ENCODE measurements around the gene DCAF15. TPM values are rescaled to one million over a fixed set of nuclear protein-coding genes. Genes with fewer than 3 reads are reported as not detected.

DCAF15 gene
- polyA plus RNA-seq, 1 of the 3 experiments (the other 2 are of a cell fraction), result 55.6 TPM

- Histone ChIP-seq H4K20me1 (ENCODE audit: insufficient read depth) (no peaks in the 10 kb centered on the region), H3K9me3 (no peaks in the 10 kb centered on the region), H3K4me1 (ENCODE audit: control insufficient read depth in 1 of 2, insufficient read depth in 2 of 2, low read depth in 1 of 2, low read length in 1 of 2) (peaks cover 0 to 7% of the 10 kb centered on the region in 2 experiments; a peak in 1 of 4 replicates), H2AFZ (ENCODE audit: low read depth) (peak overlapping the region; percentile 81; the same call in 1 of the 2 replicates), H3K4me3 (ENCODE audit: low read depth in 2 of 2, low read length in 1 of 2) (peak overlapping the region; percentile 61 to 66), H3K79me2 (ENCODE audit: insufficient read depth) (peaks cover 4% of the 10 kb centered on the region; the same call in 1 of the 2 replicates), H3K9ac (peak overlapping the region; percentile 100), H3K27ac (ENCODE audit: low read depth in 2 of 2, low read length in 1 of 2) (peak overlapping the region; percentile 86 to 94), H3K27me3 (ENCODE audit: insufficient read depth) (no peaks in the 10 kb centered on the region), H3K9me2 (no peaks in the 10 kb centered on the region), H3K4me2 (peak overlapping the region; percentile 82; the same call in 1 of the 2 replicates), H3F3A (replicated peaks; ENCODE audit: insufficient read depth) (peaks cover 17% of the 10 kb centered on the region), H3K36me3 (replicated peaks in 1 of 2; ENCODE audit: control insufficient read depth in 1 of 2, insufficient read depth in 2 of 2, low read length in 1 of 2) (no peaks in the 10 kb centered on the region)
- DNase-seq, result peak; percentile 93
- POLR2A ChIA-PET, result interaction anchor here (0.6 to 1.6 kb wide), 5 partner anchors 12 to 68 kb away, joined by 3 to 5 read pairs (median 3); partner anchors contain the start of gene IL27RA
- TF ChIP-seq SIN3A (IDR thresholded peaks at IDR 0.05; ENCODE audit: borderline replicate concordance, low read depth, low read length), result no peak; the same call in 1 of the 2 replicates
- TF ChIP-seq EZH2phosphoT487 (IDR thresholded peaks at IDR 0.05; ENCODE audit: borderline replicate concordance, low read depth), result no peak
- TF ChIP-seq GABPA (IDR thresholded peaks at IDR 0.05; ENCODE audit: low read depth), result no peak
- no peak for TF ChIP-seq MXI1 (IDR thresholded peaks at IDR 0.05; ENCODE audit: low read depth, low read length)
- TF ChIP-seq POLR2AphosphoS5 (IDR thresholded peaks at IDR 0.05; ENCODE audit: low read depth, low read length), result peak; percentile 21; the same call in 1 of the 2 replicates
- TF ChIP-seq RCOR1 (IDR thresholded peaks at IDR 0.05; ENCODE audit: low read length), result peak; percentile 92
- no peak for TF ChIP-seq IRF3 (IDR thresholded peaks at IDR 0.05; ENCODE audit: low read depth, low read length)
- TF ChIP-seq YY1 (IDR thresholded peaks at IDR 0.05; ENCODE audit: low read depth), result peak; percentile 71
- 88% methylated on average over 5 of the region's 50 CpGs for WGBS (ENCODE audit: low lambda C conversion rate)
- CTCF ChIA-PET, result interaction anchor here (0.9 to 1.5 kb wide), 5 partner anchors 10 to 123 kb away, joined by 3 to 5 read pairs (median 4); partner anchors contain the start of gene IL27RA
Measured at GRCh38 chr19:14005349-14006084, 53.2 kb downstream of the DCAF15 start.

GRCh38 chr19:14006085-14006765 is 53.9 kb downstream of the DCAF15 start, which contains the start of gene RFX1:
RFX1 (minus strand) TSS chr19:14006320; CDS start chr19:13993843, 12,477 bp downstream.
- ChIA-PET POLR2A (interaction anchor here (0.8 to 1.6 kb wide), 5 partner anchors 12 to 65 kb away, joined by 3 to 5 read pairs (median 3); partner anchors contain the start of gene IL27RA), CTCF (interaction anchor here (1.2 to 1.8 kb wide), 6 partner anchors 13 to 127 kb away, joined by 3 to 9 read pairs (median 3); partner anchors contain the start of genes IL27RA and RLN3)
- peak; percentile 90 for DNase-seq
- no peak for TF ChIP-seq FOXM1 (IDR thresholded peaks at IDR 0.05; ENCODE audit: low read depth)
- TF ChIP-seq REST (IDR thresholded peaks at IDR 0.05; ENCODE audit: low read depth, low read length), result no peak
- TF ChIP-seq GATA2 (CRISPR knock-in tag; IDR thresholded peaks at IDR 0.05), result no peak
- peak; percentile 18; the same call in 1 of the 2 replicates for TF ChIP-seq RCOR1 (IDR thresholded peaks at IDR 0.05; ENCODE audit: low read length)
- no peak for TF ChIP-seq JUND (IDR thresholded peaks at IDR 0.05)
- TF ChIP-seq SMC3 (IDR thresholded peaks at IDR 0.05; ENCODE audit: low read depth, low read length), result no peak
- TF ChIP-seq NFIC (IDR thresholded peaks at IDR 0.05; ENCODE audit: borderline replicate concordance), result no peak
- no peak for TF ChIP-seq TEAD4 (IDR thresholded peaks at IDR 0.05; ENCODE audit: borderline replicate concordance, insufficient read depth)
- TF ChIP-seq MEF2A (IDR thresholded peaks at IDR 0.05; ENCODE audit: borderline replicate concordance, low read depth), result no peak
- TF ChIP-seq USF1 (IDR thresholded peaks at IDR 0.05; ENCODE audit: borderline replicate concordance, low read depth), result no peak
- TF ChIP-seq TAF1 (IDR thresholded peaks at IDR 0.05; ENCODE audit: borderline replicate concordance, low read depth, low read length), result no peak

More at GRCh38 chr19:14006085-14006765, 53.9 kb downstream of the DCAF15 start, which contains the start of gene RFX1:
- Histone ChIP-seq H3K4me1 (ENCODE audit: control insufficient read depth in 1 of 2, insufficient read depth in 2 of 2, low read depth in 1 of 2, low read length in 1 of 2) (peaks cover 0 to 7% of the 10 kb centered on the region in 2 experiments; a peak in 1 of 4 replicates), H3K27me3 (ENCODE audit: insufficient read depth) (no peaks in the 10 kb centered on the region), H3K79me2 (ENCODE audit: insufficient read depth) (peaks cover 4% of the 10 kb centered on the region; the same call in 1 of the 2 replicates), H3K36me3 (replicated peaks in 1 of 2; ENCODE audit: control insufficient read depth in 1 of 2, insufficient read depth in 2 of 2, low read length in 1 of 2) (no peaks in the 10 kb centered on the region), H3K4me3 (ENCODE audit: low read depth in 2 of 2, low read length in 1 of 2) (peak within 1 kb of the TSS; percentile 61 to 73), H3K27ac (ENCODE audit: low read depth in 2 of 2, low read length in 1 of 2) (peak within 1 kb of the TSS; percentile 93 to 94), H3F3A (replicated peaks; ENCODE audit: insufficient read depth) (peaks cover 17% of the 10 kb centered on the region), H2AFZ (ENCODE audit: low read depth) (peak within 1 kb of the TSS; percentile 93), H3K9ac (peak within 1 kb of the TSS; percentile 100), H3K9me3 (no peaks in the 10 kb centered on the region), H4K20me1 (ENCODE audit: insufficient read depth) (no peaks in the 10 kb centered on the region), H3K9me2 (no peaks in the 10 kb centered on the region), H3K4me2 (peak within 1 kb of the TSS; percentile 91)
- 2% methylated on average over 29 of the region's 58 CpGs for WGBS (ENCODE audit: low lambda C conversion rate)

Data from SK-N-SH (cell line).